Neural progenitor cell (in vitro differentiated cells): ENCODE data around the gene SPATA13.

Source experiments
- EZH2phosphoT487 ChIP-seq: fragments of 200-600 bp; sonication (generic); IDR thresholded peaks from 2 replicates; pipeline ENCODE4 v1.6.1; 2017; ENCODE audit warnings: antibody characterized with exemption
- TF ChIP-seq, protein P1 (sequence below): fragments of 200-600 bp; sonication (generic); IDR thresholded peaks from 2 replicates; pipeline ENCODE4 v1.5.1; 2017; ENCODE audit warnings: antibody characterized with exemption, mild to moderate bottlenecking

DNA sequence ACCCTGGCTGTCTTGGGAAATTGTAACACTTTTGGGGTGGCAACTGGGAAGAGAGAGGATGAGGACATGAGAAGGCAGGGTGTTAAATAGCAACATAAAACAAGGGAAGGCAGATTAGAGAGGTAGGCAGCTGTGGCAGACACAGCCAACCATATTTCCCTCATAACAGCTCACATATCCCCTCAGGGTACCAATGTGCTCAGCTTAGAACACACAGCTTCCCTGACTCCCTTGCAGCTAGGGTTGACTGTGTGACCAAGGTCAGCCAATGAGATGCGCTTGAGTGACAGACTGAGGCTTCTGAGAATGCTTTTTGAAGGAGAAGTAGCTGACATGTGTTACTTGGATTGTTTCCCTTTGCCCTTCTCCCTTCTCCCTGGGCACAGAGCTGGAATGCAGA lies 28.8 kb upstream of the SPATA13 start:
- TF ChIP-seq EZH2phosphoT487 = no peak
- TF ChIP-seq, protein P1, sequence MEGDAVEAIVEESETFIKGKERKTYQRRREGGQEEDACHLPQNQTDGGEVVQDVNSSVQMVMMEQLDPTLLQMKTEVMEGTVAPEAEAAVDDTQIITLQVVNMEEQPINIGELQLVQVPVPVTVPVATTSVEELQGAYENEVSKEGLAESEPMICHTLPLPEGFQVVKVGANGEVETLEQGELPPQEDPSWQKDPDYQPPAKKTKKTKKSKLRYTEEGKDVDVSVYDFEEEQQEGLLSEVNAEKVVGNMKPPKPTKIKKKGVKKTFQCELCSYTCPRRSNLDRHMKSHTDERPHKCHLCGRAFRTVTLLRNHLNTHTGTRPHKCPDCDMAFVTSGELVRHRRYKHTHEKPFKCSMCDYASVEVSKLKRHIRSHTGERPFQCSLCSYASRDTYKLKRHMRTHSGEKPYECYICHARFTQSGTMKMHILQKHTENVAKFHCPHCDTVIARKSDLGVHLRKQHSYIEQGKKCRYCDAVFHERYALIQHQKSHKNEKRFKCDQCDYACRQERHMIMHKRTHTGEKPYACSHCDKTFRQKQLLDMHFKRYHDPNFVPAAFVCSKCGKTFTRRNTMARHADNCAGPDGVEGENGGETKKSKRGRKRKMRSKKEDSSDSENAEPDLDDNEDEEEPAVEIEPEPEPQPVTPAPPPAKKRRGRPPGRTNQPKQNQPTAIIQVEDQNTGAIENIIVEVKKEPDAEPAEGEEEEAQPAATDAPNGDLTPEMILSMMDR = no peak
